IPS-NIHi7 (cell line): ENCODE measurements around the gene ARHGEF18.
"Not testable (repeated sequence)": the region's sequence is repeated elsewhere in the genome, so short reads cannot be mapped to it uniquely, and the experiment has no call there.

Experiments used
- DNase-seq: peaks from one replicate; pipeline ENCODE4 v3.0.0; 2012; ENCODE audit warnings: mixed read lengths; ENCODE audit errors: extremely low spot score

ARHGEF18 gene

DNA sequence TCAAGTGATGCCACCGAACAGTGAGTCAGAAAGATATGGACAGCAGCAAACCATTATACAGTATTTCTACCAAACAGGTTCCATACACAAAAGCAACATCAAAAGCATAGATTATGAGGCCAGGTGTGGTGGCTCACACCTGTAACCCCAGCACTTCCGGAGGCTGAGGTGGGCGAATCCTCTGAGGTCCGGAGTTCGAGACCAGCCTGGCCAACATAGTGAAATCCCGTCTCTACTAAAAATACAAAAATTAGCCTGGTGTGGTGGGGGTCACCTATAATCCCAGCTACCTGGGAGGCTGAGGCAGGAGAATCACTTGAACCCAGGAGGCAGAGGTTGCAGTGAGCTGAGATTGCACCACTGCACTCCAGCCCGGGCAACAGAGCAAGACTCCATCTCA is 1.7 kb upstream of the ARHGEF18 start:
- DNase-seq: not testable (repeated sequence)

DNA sequence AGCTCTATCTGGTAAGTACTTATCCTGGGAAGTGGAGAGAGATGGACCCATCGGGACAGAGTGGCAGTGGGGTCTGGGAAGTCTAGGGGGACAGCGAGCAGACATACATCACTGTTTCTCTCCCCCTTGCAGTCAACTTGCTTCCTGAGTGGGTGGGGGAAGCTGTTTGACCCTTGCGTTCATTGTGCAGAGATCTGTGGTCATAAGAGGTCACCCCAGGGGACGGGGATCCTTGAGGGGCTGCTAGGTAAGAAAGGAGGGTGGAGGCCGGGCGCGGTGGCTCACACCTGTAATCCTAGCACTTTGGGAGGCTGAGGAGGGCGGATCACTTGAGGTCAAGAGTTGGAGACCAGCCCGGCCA is 474 bp downstream of the ARHGEF18 start:
- DNase-seq: no peak

DNA sequence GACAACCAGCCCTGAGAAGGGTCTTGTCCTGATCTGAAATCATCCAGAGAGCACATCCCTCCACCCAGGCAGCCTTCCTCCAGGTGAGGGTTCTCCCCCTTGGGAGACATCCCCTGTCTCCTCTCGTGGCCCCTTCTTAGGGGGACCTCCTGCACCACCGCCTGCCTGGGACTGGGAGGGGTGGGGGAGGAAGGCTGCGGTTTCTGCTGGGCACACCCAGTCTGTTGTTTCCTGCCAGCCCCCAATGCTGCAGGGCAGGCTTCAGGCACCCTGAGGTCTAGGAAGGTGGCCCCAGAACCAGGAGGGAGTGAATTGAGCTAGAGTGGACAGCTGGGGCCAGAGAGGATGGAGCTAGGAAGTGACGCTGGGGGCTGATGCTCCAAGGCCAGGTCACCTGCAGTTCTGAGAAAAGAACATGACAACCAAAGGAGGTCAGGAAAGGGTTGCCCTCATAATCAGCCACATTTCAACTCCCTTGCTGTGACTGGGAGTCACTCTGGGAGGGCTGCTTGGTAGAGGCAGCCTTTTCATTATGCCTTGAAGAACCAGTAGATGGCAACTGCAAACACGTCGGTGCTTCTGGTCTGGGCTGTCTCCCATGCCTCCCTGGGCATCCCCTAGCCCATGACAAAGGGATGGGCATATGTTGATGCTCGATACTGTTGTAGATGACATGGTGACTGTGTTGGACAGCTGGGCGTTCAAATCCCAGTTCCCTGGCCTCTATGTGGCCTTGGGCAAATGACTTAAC is 1.4 kb downstream of the ARHGEF18 start:
- DNase-seq: no peak

DNA sequence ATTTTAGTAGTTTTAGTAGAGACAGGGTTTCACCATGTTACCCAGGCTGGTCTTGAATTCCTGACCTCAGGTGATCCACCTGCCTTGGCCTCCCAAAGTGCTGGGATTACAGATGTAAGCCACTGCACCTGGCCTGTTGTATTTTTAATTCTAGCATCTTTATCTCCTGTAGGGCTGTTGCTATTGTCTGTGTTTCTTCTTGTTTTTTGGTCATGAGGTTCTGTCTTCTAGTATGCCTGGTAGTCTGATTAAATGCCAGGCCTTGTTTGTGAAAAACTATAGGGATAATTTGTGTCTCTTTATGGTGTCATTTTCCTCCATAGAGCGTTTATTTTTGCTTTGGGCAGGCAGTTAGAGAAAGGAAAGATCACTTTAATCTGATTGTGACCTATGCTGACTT is 3.1 kb downstream of the ARHGEF18 start:
- DNase-seq: no peak

DNA sequence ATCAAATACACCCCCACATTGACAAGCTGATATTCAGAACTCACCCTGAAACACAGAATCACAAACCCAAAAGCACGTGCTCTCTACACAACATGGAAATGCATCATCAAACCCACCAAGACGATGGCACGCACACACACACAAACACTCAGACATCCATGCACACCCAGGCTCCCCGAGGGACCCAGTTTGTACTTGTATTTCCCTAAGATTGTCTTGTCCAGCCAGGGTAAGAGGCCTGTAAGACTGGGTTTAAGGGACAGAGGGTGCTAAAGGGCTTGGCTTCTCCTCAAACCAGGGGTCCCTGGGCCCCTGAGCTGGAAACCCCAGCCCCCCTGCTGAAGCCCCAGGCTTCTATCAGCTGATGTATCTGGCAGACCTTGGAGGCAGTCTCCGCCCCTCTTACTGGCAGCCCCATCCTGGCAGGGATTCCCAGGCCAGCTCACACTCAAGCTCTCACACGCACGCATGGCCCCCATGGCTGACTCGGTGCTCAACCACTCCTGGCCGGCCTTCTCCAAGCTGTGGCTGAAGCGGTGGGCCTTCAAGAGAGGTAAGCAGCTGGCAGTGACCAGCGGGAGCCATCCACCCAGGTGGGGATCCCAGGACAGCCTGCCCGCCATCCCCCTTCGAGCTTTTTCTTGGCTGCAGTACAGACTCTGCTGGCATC is 6.5 kb downstream of the ARHGEF18 start:
- no peak for DNase-seq

DNA sequence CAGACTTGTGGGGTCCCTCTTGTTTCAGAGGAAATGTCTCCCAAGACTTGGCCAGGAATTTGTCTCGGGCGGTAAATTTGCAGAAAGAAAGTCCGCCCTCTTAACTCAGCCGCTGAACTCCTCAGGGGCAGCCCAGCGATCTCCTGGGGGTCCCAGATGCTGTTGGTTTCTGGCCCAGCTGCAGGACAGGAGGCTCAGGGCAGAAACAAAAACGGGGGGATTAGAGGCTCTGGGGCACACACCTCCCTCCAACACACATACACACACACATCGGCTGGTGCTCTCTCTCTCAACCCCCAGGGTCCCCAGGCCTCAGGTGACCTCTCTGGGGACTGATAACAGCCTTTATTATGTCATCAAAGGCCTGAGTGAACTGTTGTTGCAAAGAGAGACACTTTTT is 7.1 kb downstream of the ARHGEF18 start:
- no peak for DNase-seq

DNA sequence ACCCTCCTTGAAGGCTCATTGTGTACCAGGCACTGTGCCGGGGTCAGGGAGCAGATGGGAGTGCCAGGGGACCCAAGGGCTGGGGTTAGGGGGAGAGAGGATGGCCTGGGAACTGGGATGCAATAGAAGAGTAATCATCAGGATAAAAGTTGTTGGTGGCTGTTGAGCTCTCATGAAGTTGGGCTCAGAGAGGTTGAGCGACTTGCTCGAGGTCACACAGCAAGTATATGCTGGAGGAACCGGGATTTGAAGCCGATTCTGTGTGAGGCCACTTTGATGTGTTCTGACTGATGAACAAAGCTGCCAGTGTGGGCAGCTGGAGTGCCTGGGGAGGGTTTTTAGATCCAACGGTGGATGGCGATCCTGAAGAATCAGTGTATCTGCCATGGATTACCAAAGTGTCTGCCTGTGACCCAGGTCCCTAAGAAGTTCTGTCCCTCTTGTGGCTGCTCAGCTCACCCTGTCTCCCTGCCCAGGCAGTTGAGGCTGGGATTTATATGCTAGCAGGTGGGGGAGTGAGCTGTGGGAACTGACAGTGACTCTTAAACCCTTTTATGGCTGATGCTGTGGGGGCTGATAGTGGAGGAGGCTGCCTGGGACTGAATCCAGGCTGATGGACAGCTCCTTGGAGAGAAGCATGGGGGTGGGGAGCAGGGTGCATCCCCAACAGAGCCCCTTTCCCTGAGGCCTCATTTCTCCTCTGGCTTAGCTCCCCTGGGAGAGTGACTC is 8.3 kb downstream of the ARHGEF18 start:
- no peak for DNase-seq

DNA sequence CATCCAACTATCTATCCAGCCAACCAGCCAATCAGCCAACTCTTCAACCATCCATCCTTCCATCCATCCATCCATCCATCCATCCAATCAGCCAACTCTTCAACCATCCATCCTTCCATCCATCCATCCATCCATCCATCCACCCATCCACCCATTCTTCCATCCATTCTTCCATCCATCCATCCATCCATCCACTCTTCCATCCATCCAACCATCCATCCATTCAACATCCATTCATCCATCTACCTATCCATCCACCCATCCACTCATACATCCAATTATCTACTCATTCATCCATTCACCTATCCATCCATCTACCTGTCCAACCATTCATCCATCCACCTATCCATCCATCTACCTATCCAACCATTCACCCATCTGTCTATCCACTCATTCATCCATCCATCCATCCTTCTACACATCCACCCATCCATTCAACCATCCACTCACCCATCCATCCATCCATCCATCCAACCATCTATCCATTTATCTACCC is 9.4 kb downstream of the ARHGEF18 start:
- no peak for DNase-seq

DNA sequence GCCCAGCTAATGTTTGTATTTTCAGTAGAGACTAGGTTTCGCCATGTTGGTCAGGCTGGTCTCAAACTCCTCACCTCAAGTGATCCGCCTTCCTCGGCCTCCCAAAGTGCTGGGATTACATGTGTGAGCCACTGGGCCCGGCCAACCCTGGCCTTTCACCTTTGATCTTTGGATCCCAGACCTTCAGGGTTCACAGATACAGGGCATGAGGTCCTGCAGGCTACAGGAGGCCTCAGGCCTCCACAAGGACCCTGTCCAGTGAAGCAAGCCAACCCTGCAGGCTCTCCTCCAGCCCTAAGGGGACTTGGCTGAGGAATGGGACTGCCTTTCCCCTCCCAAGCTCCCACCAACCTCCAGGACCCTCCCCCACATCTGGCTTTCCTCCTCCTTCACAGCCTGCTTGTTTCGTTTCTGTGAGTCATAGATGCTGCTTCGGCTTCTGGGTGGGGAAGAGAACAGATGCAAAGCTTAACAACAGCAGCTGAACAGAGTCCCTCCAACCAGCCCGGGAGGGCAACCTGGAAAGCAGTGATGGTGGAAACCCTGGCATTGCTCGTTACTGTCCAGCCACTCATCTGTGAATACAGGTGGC is 11.8 kb downstream of the ARHGEF18 start:
- DNase-seq: no peak

DNA sequence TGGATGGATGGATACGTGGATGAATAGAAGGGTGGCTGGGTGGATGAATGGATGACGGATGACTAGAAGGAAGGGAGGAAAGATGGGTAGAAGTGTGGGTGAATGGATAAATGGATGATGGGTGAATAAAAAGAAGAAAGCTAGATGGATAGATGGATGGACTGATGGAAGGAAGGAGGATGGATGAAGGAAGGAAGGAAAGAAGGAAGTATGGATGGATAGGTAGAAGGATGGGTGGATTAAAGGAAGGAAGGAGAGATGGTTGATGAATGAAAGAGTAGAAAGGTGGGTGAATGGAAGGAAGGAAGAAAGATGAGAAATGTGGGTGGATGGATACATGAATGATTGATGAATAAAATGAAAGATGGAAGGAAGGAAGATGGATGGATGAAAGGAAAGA is 14.5 kb downstream of the ARHGEF18 start:
- DNase-seq: no peak

DNA sequence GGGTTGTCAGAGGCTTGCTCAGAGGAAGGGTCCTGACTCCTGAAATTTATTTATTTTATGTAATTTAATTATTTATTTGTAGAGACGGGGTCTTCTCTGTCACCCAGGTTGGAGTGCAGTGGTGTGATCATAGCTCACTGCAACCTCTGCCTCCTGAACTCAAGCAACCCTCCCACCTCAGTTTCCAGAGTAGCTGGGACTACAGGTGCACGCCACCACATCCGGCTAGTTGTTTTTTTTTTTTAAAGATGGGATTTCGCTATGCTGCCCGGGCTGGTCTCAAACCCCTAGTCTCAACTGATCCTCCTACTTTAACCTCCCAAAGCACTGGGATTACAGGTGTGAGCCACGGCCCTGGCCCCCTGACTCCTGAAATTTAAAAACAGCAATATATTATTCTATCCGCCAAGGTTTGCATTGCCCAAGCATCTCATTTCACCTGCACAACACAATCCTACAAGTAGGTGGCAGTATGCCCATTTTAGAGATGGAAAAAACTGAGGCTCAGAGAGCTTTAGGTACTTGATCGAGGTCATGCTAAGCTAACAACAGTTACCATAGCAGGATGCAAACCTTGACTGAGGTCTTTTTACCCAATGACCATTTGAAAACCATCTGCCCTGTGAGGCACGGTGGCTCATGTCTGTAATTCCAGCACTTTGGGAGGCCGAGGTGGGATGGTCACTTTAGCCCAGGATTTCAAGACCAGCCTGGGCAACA is 18.1 kb downstream of the ARHGEF18 start:
- DNase-seq: peak; percentile 60

DNA sequence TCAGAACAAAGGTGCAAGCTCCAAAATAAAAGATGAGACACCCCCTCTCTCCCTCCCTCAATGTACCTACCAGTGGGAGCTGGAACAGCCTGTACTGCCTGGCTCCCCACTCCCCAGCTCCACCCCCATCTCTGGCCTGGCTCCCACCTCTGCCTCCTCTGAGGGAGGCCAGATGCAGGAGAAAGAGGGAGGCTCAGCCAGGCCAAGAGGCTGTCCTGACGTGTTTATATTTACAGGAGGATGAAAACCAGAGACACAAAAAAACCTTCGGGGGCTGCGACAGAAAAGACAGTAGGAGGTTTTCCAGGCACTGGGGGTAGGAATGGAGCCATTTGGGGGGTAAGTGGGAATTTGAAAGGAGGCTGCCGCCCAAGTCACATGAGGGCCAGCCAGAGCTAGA is 19.7 kb downstream of the ARHGEF18 start:
- DNase-seq: no peak

DNA sequence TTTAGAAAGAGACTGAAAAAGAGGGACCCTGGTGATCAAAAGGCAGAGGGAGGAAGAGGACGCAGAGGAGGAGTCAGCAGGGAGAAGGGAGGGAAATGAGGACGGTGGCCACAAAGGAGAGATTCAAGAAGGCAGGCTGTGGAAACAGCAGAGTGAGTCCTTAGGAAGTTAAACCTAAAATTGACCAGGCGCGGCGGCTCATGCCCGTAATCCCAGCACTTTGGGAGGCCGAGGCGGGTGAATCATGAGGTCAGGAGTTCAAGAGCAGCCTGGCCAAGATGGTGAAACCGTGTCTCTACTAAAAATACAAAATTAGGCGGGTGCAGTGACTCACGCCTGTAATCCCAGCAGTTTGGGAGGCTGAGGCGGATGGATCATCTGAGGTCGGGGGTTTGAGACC is 20.1 kb downstream of the ARHGEF18 start:
- not testable (repeated sequence) for DNase-seq

DNA sequence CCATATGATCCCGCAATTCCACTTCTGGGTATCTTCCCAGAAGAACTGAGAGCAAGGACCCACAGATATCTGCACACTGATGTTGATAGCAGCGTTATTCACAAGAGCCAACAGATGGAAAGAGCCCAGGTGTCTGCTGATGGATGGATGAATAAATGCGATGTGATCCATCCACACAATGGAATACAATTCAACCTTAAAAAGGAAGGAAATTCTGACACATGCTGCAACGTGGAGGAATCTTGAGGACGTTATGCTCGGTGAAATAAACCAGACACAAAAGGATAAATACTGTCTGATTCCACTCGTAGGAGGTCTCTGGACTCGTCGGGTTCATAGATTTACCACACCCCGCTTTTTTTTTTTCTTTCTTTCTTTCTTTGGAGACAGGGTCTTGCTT is 21.8 kb downstream of the ARHGEF18 start:
- DNase-seq: no peak

DNA sequence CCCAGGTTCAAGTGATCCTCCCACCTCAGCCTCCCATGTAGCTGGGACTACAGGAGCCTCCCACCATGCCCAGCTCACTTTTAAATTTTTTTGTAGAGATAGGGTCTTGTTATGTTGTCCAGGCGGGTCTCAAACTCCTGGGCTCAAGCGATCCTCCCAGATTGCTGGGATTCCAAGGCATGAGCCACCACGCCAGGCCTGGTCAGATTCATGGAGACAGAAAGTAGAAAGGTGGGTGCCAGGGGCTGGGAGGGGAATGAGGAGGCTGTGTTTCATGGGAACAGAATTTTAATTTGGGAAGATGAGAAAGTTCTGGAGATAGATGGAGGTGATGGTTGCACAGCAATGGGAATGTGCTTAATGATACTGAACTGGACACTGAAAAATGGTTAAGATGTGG is 22.3 kb downstream of the ARHGEF18 start:
- no peak for DNase-seq

DNA sequence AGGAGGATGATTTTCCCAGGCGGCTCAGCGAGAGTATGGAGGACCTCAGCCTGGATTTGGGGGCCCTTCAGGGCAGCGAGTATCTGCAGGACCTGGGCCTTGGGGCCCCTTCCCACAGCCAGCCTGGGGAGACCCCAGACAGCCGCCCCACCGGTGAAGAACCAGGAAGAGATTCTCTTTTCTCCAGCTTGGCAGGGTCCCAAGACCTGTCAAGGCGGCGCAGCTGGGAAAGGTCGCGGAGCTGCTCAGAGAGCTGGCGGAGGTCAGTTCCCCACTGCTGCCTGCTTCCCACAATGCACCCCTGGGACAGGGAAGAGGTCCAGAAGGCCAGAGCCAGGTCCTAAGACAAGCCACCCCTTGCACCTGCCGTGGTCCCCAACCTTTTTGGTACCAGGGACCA is 24.1 kb downstream of the ARHGEF18 start:
- DNase-seq: no peak

DNA sequence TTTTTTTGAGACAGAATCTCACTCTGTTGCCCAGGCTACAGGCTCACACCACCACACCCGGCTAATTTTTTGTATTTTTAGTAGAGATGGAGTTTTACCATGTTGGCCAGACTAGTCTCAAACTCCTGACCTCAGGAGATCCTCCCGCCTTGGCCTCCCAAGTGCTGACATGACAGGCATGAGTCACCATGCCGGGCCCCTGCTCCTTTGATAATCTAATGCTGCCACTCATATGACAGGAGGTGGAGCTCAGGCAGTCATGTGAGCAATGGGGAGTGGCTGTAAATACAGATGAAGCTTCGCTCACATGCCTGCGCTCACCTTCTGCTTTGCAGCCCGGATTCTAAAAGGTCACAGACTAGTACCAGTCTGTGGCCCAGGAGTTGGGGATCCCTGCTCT is 25.1 kb downstream of the ARHGEF18 start:
- DNase-seq: no peak

DNA sequence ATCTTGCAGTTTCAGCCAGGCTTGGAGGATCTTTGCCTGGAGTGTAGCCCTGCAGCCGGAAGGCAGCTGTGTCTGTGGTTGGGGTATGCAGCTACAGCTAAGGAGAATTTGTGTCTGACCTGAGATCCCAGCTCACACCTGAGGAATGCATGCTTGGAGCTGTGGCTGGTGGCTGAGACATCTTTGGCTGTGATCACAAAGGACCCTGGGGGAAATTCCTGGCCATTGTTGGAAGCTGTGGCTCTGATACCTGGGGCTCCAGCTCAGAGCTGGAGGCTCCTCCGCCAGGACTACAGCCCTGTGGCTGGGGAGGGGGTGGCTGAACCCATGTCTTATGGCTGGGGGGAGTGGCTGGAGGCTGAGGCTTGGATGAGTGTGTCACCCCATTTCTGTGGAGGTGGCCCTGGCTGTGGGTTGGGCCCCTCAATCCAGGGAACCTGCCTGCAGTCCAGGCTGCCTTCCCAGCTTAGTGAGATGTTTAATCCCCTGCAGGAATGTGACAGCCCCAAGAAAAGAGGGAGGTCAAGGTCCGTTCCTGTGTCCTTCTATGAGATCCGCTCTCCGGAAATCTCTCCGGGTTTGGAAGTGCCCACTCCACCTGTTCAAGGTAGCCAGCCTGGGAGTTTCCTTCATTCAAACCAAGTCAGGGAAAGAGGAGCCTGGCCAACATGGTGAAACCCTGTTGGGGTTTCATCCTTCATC is 27.6 kb downstream of the ARHGEF18 start:
- peak; percentile 43 for DNase-seq

DNA sequence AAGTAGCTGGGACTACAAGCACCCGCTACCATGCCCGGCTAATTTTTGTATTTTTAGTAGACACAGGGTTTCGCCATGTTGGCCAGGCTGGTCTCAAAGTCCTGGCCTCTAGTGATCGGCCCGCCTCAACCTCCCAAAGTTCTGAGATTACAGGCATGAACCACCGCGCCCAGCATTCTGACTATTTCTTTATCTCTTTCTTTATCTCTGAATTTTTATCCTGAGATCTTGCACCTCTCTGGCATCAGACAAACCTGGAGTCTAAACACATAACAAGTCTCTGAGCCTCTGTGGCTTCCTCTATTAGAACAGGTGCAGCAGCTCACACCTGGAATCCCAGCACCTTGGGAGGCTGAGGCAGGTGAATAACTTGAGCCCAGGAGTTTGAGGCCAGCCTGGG is 28.5 kb downstream of the ARHGEF18 start:
- no peak for DNase-seq

DNA sequence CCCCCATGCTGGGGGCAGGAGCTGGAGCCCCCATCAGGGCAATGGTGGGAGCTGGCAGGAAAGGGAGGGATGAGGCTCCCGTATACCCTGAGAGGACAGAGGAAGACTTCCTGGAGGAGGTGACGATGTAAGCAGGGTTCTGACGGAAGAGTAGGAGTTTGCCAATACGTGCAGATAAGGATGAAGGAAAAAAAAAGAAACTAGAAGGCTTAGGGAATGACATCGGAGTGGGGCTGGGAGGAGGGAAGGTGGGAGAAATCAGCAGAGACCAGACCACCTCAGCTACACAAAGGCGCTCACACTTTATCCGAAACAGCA is 32.3 kb downstream of the ARHGEF18 start:
- DNase-seq: no peak

DNA sequence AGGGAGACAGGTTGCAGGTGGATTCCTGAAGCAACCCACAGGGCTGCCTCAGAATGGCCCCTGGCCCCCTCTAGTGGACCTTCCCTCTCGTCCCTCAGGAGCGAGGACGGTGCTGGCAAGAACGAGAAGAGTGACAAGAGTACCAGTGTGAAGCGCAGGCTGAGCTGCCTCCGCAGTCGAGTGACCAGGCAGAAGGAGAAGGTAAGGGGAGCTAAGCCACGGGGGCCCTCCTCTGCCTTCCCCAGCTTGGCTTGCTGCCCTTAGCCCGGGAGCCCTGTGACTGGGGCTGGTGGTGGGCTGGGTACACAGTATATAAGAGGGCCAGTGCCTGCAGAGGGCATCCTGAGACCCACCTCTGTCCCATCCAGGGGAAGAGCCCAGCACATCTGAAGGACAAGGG is 34.0 kb downstream of the ARHGEF18 start:
- DNase-seq: peak; percentile 38
